CD4-positive, CD25-positive, alpha-beta regulatory T cell (primary cell): ENCODE data around the gene MYO5B. TPM values are rescaled to one million over a fixed set of nuclear protein-coding genes. Genes with fewer than 3 reads are reported as not detected.

Experiments used
- ATAC-seq, 2 donors: fragments of 150-1000 bp; cut with Tn5 transposase; one replicate each; pipeline ENCODE4 v1.10.0; 2021; ENCODE audit warnings: low read depth in 2 of 2, moderate number of reproducible peaks in 2 of 2, moderate library complexity in 1 of 2
- DNase-seq, 3 donors: peaks; one replicate each; pipeline versions ENCODE4 v3.0.0 to v3.0.0-alpha.2; 2012 to 2022; ENCODE audit warnings: mixed read lengths in 1 of 3
- H3K27ac ChIP-seq: one replicate; pipeline ENCODE4 v1.7.0; 2013; ENCODE audit warnings: mild to moderate bottlenecking, low read length; ENCODE audit not compliant: insufficient read depth, poor library complexity, severe bottlenecking
- H3K27me3 ChIP-seq: one replicate; pipeline ENCODE4 v1.7.0; 2013; ENCODE audit warnings: low read length; ENCODE audit not compliant: control insufficient read depth, insufficient read depth
- H3K36me3 ChIP-seq: one replicate; pipeline ENCODE4 v1.7.0; 2013; ENCODE audit warnings: mild to moderate bottlenecking, low read length, moderate library complexity; ENCODE audit not compliant: control insufficient read depth, insufficient read depth
- H3K4me1 ChIP-seq: 2 replicates; pipeline ENCODE4 v1.7.0; 2013; ENCODE audit warnings: mild to moderate bottlenecking, low read length; ENCODE audit not compliant: insufficient read depth, control insufficient read depth, poor library complexity, severe bottlenecking
- H3K4me3 ChIP-seq: one replicate; pipeline ENCODE4 v1.7.0; 2013; ENCODE audit warnings: low read depth, mild to moderate bottlenecking, low read length, moderate library complexity
- H3K9me3 ChIP-seq, 2 experiments: 1 replicate in 1 of 2; 2 replicates in 1 of 2; pipeline ENCODE4 v1.7.0; 2013; ENCODE audit warnings: low read length in 2 of 2, mild to moderate bottlenecking in 1 of 2, moderate library complexity in 1 of 2; ENCODE audit not compliant: control insufficient read depth in 2 of 2
- H3K27ac Mint-ChIP-seq, 3 donors: one replicate each; pipeline ENCODE4 v1.8.0; 2020 to 2022; ENCODE audit warnings: mild to moderate bottlenecking in 3 of 3, mixed read lengths in 3 of 3, moderate library complexity in 2 of 3
- H3K27me3 Mint-ChIP-seq: one replicate; pipeline ENCODE4 v1.8.0; 2022; ENCODE audit warnings: mild to moderate bottlenecking, mixed read lengths
- H3K36me3 Mint-ChIP-seq: one replicate; pipeline ENCODE4 v1.8.0; 2020; ENCODE audit warnings: mixed read lengths
- H3K4me1 Mint-ChIP-seq, 4 donors: one replicate each; pipeline ENCODE4 v1.8.0; 2020 to 2022; ENCODE audit warnings: mixed read lengths in 4 of 4, mild to moderate bottlenecking in 1 of 4
- H3K4me3 Mint-ChIP-seq, 4 donors: one replicate each; pipeline ENCODE4 v1.8.0; 2020 to 2022; ENCODE audit warnings: mild to moderate bottlenecking in 4 of 4, mixed read lengths in 4 of 4, moderate library complexity in 3 of 4
- H3K9me3 Mint-ChIP-seq, 7 donors: one replicate each; pipeline ENCODE4 v1.8.0; 2020 to 2022; ENCODE audit warnings: mixed read lengths in 7 of 7, mild to moderate bottlenecking in 3 of 7, moderate library complexity in 2 of 7
- polyA plus RNA-seq, 4 donors: library from polyadenylated mRNA; unstranded; fragments of 300-500 nt; fragmentation: Illumina TruSeq; gene quantifications; one replicate each; pipeline ENCODE4 v1.2.3, GENCODE V29; 2021
- total RNA-seq: library from RNA; stranded (reverse); gene quantifications from one replicate; pipeline ENCODE4 v1.2.3, GENCODE V29; 2022

MYO5B gene
- total and polyA plus RNA-seq, 5 donors from 2014 or later, result 0.02 to 0.03 TPM; not detected in 3

- peaks cover 2% of the 10 kb centered on the region for H3K27me3 Mint-ChIP-seq
- no peak overlapping the region for H3K27ac ChIP-seq
- no peaks in the 10 kb centered on the region for H3K4me1 Mint-ChIP-seq
- no peaks in the 10 kb centered on the region for H3K4me1 ChIP-seq
- no peak overlapping the region for H3K4me3 ChIP-seq
- H3K27me3 ChIP-seq, result peaks cover 5% of the 10 kb centered on the region
- ATAC-seq (no peak), DNase-seq (no peak)
- peaks cover 0 to 4% (median 0%) of the 10 kb centered on the region in 7 donors for H3K9me3 Mint-ChIP-seq
- no peaks in the 10 kb centered on the region for H3K9me3 ChIP-seq
- H3K36me3 ChIP-seq, result no peaks in the 10 kb centered on the region
- no peaks in the 10 kb centered on the region for H3K36me3 Mint-ChIP-seq
- H3K4me3 Mint-ChIP-seq, result no peak overlapping the region
- H3K27ac Mint-ChIP-seq, result no peak overlapping the region
These were observed 170.5 kb downstream of the MYO5B start for GRCh38 chr18:50024466-50024865.

- H3K4me3 ChIP-seq, result no peak overlapping the region
- peaks cover 5% of the 10 kb centered on the region for H3K27me3 ChIP-seq
- no peaks in the 10 kb centered on the region for H3K9me3 ChIP-seq
- H3K27ac Mint-ChIP-seq, result no peak overlapping the region
- no peaks in the 10 kb centered on the region for H3K36me3 ChIP-seq
- DNase-seq (no peak), ATAC-seq (no peak)
- H3K27ac ChIP-seq, result no peak overlapping the region
- H3K9me3 Mint-ChIP-seq, result peaks cover 0 to 4% (median 0%) of the 10 kb centered on the region in 7 donors
- no peak overlapping the region for H3K4me3 Mint-ChIP-seq
- peaks cover 13% of the 10 kb centered on the region for H3K27me3 Mint-ChIP-seq
- no peaks in the 10 kb centered on the region for H3K4me1 Mint-ChIP-seq
- no peaks in the 10 kb centered on the region for H3K36me3 Mint-ChIP-seq
- H3K4me1 ChIP-seq, result no peaks in the 10 kb centered on the region
These were observed 172.0 kb downstream of the MYO5B start for GRCh38 chr18:50022985-50023384.

- Histone ChIP-seq H3K4me3 (no peak overlapping the region), H3K9me3 (no peaks in the 10 kb centered on the region), H3K36me3 (no peaks in the 10 kb centered on the region), H3K4me1 (no peaks in the 10 kb centered on the region), H3K27ac (no peak overlapping the region), H3K27me3 (peaks cover 2% of the 10 kb centered on the region)
- Mint-ChIP-seq H3K27me3 (peaks cover 38% of the 10 kb centered on the region), H3K4me1 (no peaks in the 10 kb centered on the region), H3K4me3 (no peak overlapping the region), H3K36me3 (no peaks in the 10 kb centered on the region), H3K27ac (no peak overlapping the region), H3K9me3 (peaks cover 0 to 1% (median 0%) of the 10 kb centered on the region in 7 donors)
- ATAC-seq (no peak), DNase-seq (no peak)
These were observed 180.3 kb downstream of the MYO5B start for GRCh38 chr18:50014606-50015005.

GRCh38 chr18:50013363-50014138 is 181.4 kb downstream of the MYO5B start:
- H3K4me3 Mint-ChIP-seq, result no peak overlapping the region
- H3K27me3 ChIP-seq, result peaks cover 2% of the 10 kb centered on the region
- no peaks in the 10 kb centered on the region for H3K36me3 Mint-ChIP-seq
- H3K9me3 ChIP-seq, result no peaks in the 10 kb centered on the region
- no peak overlapping the region for H3K4me3 ChIP-seq
- H3K36me3 ChIP-seq, result no peaks in the 10 kb centered on the region
- H3K27ac Mint-ChIP-seq, result no peak overlapping the region
- no peak for ATAC-seq
- H3K9me3 Mint-ChIP-seq, result peaks cover 0 to 1% (median 0%) of the 10 kb centered on the region in 7 donors
- DNase-seq, result no peak
- no peak overlapping the region for H3K27ac ChIP-seq
- no peaks in the 10 kb centered on the region for H3K4me1 Mint-ChIP-seq
- H3K4me1 ChIP-seq, result no peaks in the 10 kb centered on the region
- peaks cover 30% of the 10 kb centered on the region for H3K27me3 Mint-ChIP-seq

GRCh38 chr18:50011813-50012435 is 183.0 kb downstream of the MYO5B start:
- ATAC-seq (no peak), DNase-seq (no peak)
- Mint-ChIP-seq H3K4me3 (no peak overlapping the region), H3K27me3 (peaks cover 21% of the 10 kb centered on the region), H3K4me1 (no peaks in the 10 kb centered on the region), H3K9me3 (peaks cover 0 to 1% (median 0%) of the 10 kb centered on the region in 7 donors), H3K36me3 (no peaks in the 10 kb centered on the region), H3K27ac (no peak overlapping the region)
- H3K4me1 ChIP-seq, result no peaks in the 10 kb centered on the region
- no peak overlapping the region for H3K4me3 ChIP-seq
- H3K27me3 ChIP-seq, result peaks cover 2% of the 10 kb centered on the region
- H3K9me3 ChIP-seq, result no peaks in the 10 kb centered on the region
- no peaks in the 10 kb centered on the region for H3K36me3 ChIP-seq
- no peak overlapping the region for H3K27ac ChIP-seq

- Histone ChIP-seq H3K4me3 (no peak overlapping the region), H3K36me3 (no peaks in the 10 kb centered on the region), H3K4me1 (no peaks in the 10 kb centered on the region), H3K27ac (no peak overlapping the region), H3K9me3 (no peaks in the 10 kb centered on the region), H3K27me3 (no peaks in the 10 kb centered on the region)
- Mint-ChIP-seq H3K27me3 (peaks cover 9% of the 10 kb centered on the region), H3K36me3 (no peaks in the 10 kb centered on the region), H3K27ac (no peak overlapping the region), H3K4me3 (no peak overlapping the region), H3K9me3 (no peaks in the 10 kb centered on the region), H3K4me1 (no peaks in the 10 kb centered on the region)
- ATAC-seq (peak; percentile 54 to 65), DNase-seq (peak; percentile 6 to 62 (median 26))
These were observed 185.1 kb downstream of the MYO5B start for GRCh38 chr18:50009773-50010335.

GRCh38 chr18:50008306-50008705 is 186.6 kb downstream of the MYO5B start:
- peaks cover 5% of the 10 kb centered on the region for H3K27me3 Mint-ChIP-seq
- H3K27ac Mint-ChIP-seq, result no peak overlapping the region
- H3K4me3 ChIP-seq, result no peak overlapping the region
- no peak overlapping the region for H3K27ac ChIP-seq
- ATAC-seq (no peak), DNase-seq (no peak)
- H3K27me3 ChIP-seq, result no peaks in the 10 kb centered on the region
- no peaks in the 10 kb centered on the region for H3K9me3 Mint-ChIP-seq
- H3K4me3 Mint-ChIP-seq, result no peak overlapping the region
- no peaks in the 10 kb centered on the region for H3K4me1 Mint-ChIP-seq
- H3K9me3 ChIP-seq, result no peaks in the 10 kb centered on the region
- no peaks in the 10 kb centered on the region for H3K36me3 ChIP-seq
- no peaks in the 10 kb centered on the region for H3K4me1 ChIP-seq
- H3K36me3 Mint-ChIP-seq, result no peaks in the 10 kb centered on the region
